Keratinocyte (primary cell): Measurements from ENCODE around the gene HDDC2. TPM values are rescaled to one million over a fixed set of nuclear protein-coding genes. Genes with fewer than 3 reads are reported as not detected.

Experiments
- DNase-seq: peaks from one replicate; pipeline ENCODE4 v3.0.0-alpha.2; 2011; ENCODE audit warnings: low read depth, missing footprints, low spot score
- FAIRE-seq: peaks from 2 replicates; lab custom pipeline; 2011; peaks lifted over from hg19 to GRCh38; lab: Jason Lieb, UNC
- H2AFZ ChIP-seq: 2 replicates; pipeline ENCODE4 v1.6.0; 2012; ENCODE audit warnings: low read length, control low read depth, inconsistent platforms; ENCODE audit not compliant: control insufficient read depth
- H3K27ac ChIP-seq: 2 replicates; pipeline ENCODE4 v1.5.1; 2011; ENCODE audit warnings: low read length; ENCODE audit not compliant: control insufficient read depth, insufficient read depth
- H3K27me3 ChIP-seq: 3 replicates; pipeline ENCODE4 v1.6.0; 2011; ENCODE audit warnings: low read length; ENCODE audit not compliant: control insufficient read depth, insufficient read depth; ENCODE audit errors: extremely low read depth
- H3K36me3 ChIP-seq, 2 experiments: 2 replicates in 1 of 2; 3 replicates in 1 of 2; pipeline ENCODE4 v1.5.1; 2011; ENCODE audit warnings: low read length in 2 of 2, mild to moderate bottlenecking in 1 of 2; ENCODE audit not compliant: control insufficient read depth in 2 of 2, insufficient read depth in 2 of 2; ENCODE audit errors: extremely low read depth in 1 of 2
- H3K4me1 ChIP-seq: 3 replicates; pipeline ENCODE4 v1.5.1; 2011; ENCODE audit warnings: low read length; ENCODE audit not compliant: control insufficient read depth, insufficient read depth; ENCODE audit errors: extremely low read depth
- H3K4me2 ChIP-seq: 3 replicates; pipeline ENCODE4 v1.6.0; 2011; ENCODE audit warnings: low read depth, low read length; ENCODE audit not compliant: control insufficient read depth, insufficient read depth; ENCODE audit errors: extremely low read depth
- H3K4me3 ChIP-seq, 3 experiments: fragments of 200-600 bp in 1 of 3; sonication (generic) in 1 of 3; 2 replicates in 2 of 3; 3 replicates in 1 of 3; pipeline ENCODE4 v1.5.1; 2011 to 2016; ENCODE audit warnings: low read length in 3 of 3, mild to moderate bottlenecking in 3 of 3, control low read depth in 2 of 3, inconsistent platforms in 1 of 3, low read depth in 1 of 3, mixed read lengths in 1 of 3, mixed run types in 1 of 3, moderate library complexity in 1 of 3; ENCODE audit not compliant: control insufficient read depth in 2 of 3, insufficient read depth in 2 of 3; ENCODE audit errors: extremely low read depth in 1 of 3
- H3K79me2 ChIP-seq: 2 replicates; pipeline ENCODE4 v1.6.0; 2012; ENCODE audit warnings: low read length; ENCODE audit not compliant: control insufficient read depth, insufficient read depth
- H3K9ac ChIP-seq: 3 replicates; pipeline ENCODE4 v1.6.0; 2011; ENCODE audit warnings: low read length; ENCODE audit not compliant: control insufficient read depth, insufficient read depth; ENCODE audit errors: extremely low read depth
- H3K9me1 ChIP-seq: 3 replicates; pipeline ENCODE4 v1.6.0; 2011; ENCODE audit warnings: low read length; ENCODE audit not compliant: control insufficient read depth, insufficient read depth; ENCODE audit errors: extremely low read depth
- H3K9me3 ChIP-seq: 2 replicates; pipeline ENCODE4 v1.5.1; 2012; ENCODE audit warnings: low read depth, low read length; ENCODE audit not compliant: control insufficient read depth
- H4K20me1 ChIP-seq: 3 replicates; pipeline ENCODE4 v1.6.0; 2011; ENCODE audit warnings: low read length; ENCODE audit not compliant: control insufficient read depth, insufficient read depth; ENCODE audit errors: extremely low read depth
- EZH2 ChIP-seq: IDR thresholded peaks from one replicate; pipeline ENCODE4 v1.6.1; 2012; ENCODE audit warnings: inconsistent platforms, mild to moderate bottlenecking, low read length, moderate library complexity
- dilution Hi-C: fragments of 300-500 bp; cut with MboI; formaldehyde crosslinking; loops from one replicate; pipeline ENCODE4 v1.7.0; 2020; ENCODE audit warnings: low sequenced_read_pairs; ENCODE audit not compliant: extremely low pct_ligation_motif_present
- polyA plus RNA-seq, 5 experiments: library from polyadenylated mRNA; depleted of rRNA in 3 of 5; stranded (reverse) in 3 of 5; stranded (forward) in 1 of 5; unstranded in 1 of 5; fragments of >200 nt; gene quantifications; 1 replicate in 1 of 5; 2 replicates in 3 of 5; 3 replicates in 1 of 5; pipeline versions ENCODE4 v1.2.1 to v1.2.3, GENCODE V29; 2011 to 2012; ENCODE audit warnings: missing spikeins in 2 of 5, low read depth in 1 of 5, low replicate concordance in 1 of 5
- TF ChIP-seq, protein P1 (sequence below), 3 experiments: IDR thresholded peaks in 1 of 3; conservative IDR thresholded peaks in 1 of 3; optimal IDR thresholded peaks in 1 of 3; 2 replicates in 2 of 3; 3 replicates in 1 of 3; pipeline versions ENCODE3 to v1.5.1; 2011; ENCODE audit warnings: low read length in 3 of 3, mild to moderate bottlenecking in 3 of 3, moderate library complexity in 2 of 3, control low read depth in 1 of 3, inconsistent platforms in 1 of 3; ENCODE audit not compliant: insufficient read depth in 2 of 3; ENCODE audit errors: extremely low read depth in 1 of 3

HDDC2 gene
- polyA plus RNA-seq, 1 donor (not counting 4 experiments of a cell fraction or from before 2014, with no cell fraction given), result 75.8 TPM

DNA sequence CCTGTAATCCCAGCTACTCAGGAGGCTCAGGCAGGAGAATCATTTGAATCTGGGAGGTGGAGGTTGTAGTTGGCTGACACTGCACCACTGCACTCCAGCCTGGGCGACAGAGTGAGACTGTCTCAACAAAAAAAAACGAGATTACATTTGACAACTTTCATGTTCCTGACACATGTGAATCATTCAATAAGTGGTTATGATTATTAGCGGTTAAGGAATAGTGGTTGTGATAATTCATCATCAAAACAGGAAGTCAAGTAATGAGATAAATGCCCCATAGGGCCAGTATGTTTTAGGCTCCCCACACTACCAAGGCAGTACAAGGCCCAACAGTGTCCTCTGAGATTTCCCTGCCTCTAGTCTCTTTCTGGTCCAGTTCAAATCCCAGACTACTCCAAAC is 2.5 kb downstream of the HDDC2 start:
- Histone ChIP-seq H3K27ac (no peak overlapping the region), H3K4me3 (no peak overlapping the region), H3K9me1 (no peaks in the 10 kb centered on the region), H3K79me2 (peaks cover 5% of the 10 kb centered on the region), H3K36me3 (peaks cover 12 to 14% of the 10 kb centered on the region in 2 experiments), H3K27me3 (no peaks in the 10 kb centered on the region), H3K9ac (no peak overlapping the region), H2AFZ (no peak overlapping the region), H3K4me1 (peaks cover 5% of the 10 kb centered on the region), H3K9me3 (no peaks in the 10 kb centered on the region), H3K4me2 (no peak overlapping the region), H4K20me1 (no peaks in the 10 kb centered on the region)
- FAIRE-seq (no peak), DNase-seq (no peak)
- dilution Hi-C loops, result no loop called here
- no peak for TF ChIP-seq EZH2
- TF ChIP-seq, protein P1, sequence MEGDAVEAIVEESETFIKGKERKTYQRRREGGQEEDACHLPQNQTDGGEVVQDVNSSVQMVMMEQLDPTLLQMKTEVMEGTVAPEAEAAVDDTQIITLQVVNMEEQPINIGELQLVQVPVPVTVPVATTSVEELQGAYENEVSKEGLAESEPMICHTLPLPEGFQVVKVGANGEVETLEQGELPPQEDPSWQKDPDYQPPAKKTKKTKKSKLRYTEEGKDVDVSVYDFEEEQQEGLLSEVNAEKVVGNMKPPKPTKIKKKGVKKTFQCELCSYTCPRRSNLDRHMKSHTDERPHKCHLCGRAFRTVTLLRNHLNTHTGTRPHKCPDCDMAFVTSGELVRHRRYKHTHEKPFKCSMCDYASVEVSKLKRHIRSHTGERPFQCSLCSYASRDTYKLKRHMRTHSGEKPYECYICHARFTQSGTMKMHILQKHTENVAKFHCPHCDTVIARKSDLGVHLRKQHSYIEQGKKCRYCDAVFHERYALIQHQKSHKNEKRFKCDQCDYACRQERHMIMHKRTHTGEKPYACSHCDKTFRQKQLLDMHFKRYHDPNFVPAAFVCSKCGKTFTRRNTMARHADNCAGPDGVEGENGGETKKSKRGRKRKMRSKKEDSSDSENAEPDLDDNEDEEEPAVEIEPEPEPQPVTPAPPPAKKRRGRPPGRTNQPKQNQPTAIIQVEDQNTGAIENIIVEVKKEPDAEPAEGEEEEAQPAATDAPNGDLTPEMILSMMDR (optimal IDR thresholded peaks at IDR 0.05 in 1 of 3, IDR thresholded peaks at IDR 0.05 in 1 of 3, conservative IDR thresholded peaks at IDR 0.05 in 1 of 3; ENCODE audit: extremely low read depth in 1 of 3, insufficient read depth in 2 of 3, low read length in 3 of 3), result no peak

DNA sequence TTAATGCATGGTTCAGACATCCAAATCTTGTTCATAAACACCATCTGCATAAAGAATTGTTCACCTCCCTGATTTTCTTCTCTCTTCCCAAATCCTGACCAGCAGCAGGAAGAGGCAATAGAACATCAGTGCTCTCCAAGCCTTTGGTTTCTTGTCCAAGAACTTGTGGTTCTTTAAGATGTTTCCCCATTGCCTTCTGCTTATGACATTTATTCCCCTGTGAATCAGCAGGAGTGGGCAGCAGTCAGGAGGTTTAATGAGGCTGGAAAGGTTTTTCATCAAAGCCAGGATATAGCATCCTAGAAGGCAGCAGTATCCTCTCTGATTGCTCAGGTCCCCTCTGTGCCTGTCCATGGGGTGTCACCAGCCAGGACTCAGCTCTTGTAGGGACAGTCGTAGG is 5.3 kb downstream of the HDDC2 start:
- Histone ChIP-seq H3K9me3 (no peaks in the 10 kb centered on the region), H3K4me1 (peaks cover 5% of the 10 kb centered on the region), H3K27me3 (no peaks in the 10 kb centered on the region), H3K4me2 (no peak overlapping the region), H4K20me1 (no peaks in the 10 kb centered on the region), H3K27ac (no peak overlapping the region), H3K4me3 (no peak overlapping the region), H3K36me3 (peaks cover 15 to 19% of the 10 kb centered on the region in 2 experiments), H2AFZ (no peak overlapping the region), H3K9me1 (no peaks in the 10 kb centered on the region), H3K79me2 (peaks cover 5% of the 10 kb centered on the region), H3K9ac (no peak overlapping the region)
- DNase-seq (no peak), FAIRE-seq (no peak)
- TF ChIP-seq, protein P1 (optimal IDR thresholded peaks at IDR 0.05 in 1 of 3, IDR thresholded peaks at IDR 0.05 in 1 of 3, conservative IDR thresholded peaks at IDR 0.05 in 1 of 3; ENCODE audit: extremely low read depth in 1 of 3, insufficient read depth in 2 of 3, low read length in 3 of 3), result no peak
- no peak for TF ChIP-seq EZH2
- dilution Hi-C loops, result no loop called here
